HG03432 (cell line): ENCODE measurements around the gene F10.

Source experiments
- ATAC-seq: cut with Tn5 transposase; IDR thresholded peaks from one replicate; pipeline ENCODE4 v1.9.1; 2021; ENCODE audit warnings: mild to moderate bottlenecking, moderate library complexity; ENCODE audit not compliant: unreplicated experiment

The F10 gene

DNA sequence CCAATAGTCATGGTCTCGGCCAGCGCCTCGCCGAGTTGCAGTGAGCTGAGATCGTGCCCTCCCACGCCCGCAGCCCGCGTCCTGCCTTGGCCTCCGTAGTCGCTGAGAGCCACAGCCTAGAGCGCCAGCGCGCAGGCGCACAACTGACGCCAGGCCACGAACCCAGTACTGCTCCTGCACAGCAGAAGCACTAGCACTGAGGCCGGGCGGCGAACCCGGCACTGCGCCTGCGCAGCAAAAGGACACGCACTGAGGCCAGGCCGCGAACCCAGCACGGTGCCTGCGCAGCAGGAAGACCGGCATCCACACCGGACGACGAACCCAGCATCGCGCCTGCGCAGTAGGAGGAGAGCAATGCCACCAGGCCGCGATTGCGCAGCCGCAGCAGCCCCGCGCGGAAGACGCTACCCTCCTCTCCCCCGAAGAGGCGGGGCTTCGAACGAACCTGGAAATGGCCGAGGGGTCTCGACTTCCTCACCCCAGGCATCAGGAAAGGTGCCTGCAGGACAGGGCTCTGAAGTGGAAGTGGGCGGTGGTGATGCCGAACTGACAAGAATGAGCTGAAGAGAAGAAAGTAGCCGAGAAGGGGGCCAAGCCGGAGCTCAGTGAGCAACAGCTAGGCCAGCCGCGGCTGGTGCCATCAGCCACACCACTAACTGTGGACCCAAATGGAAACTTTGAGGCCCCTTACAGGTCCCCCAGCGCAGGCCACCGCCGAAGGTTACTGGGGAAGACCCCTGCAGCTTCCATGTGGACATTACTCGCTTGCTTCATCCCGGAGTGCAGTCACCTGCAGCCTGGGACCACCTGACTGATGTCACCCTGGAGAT, 7.5 kb downstream of the F10 start:
- ATAC-seq = no peak

DNA sequence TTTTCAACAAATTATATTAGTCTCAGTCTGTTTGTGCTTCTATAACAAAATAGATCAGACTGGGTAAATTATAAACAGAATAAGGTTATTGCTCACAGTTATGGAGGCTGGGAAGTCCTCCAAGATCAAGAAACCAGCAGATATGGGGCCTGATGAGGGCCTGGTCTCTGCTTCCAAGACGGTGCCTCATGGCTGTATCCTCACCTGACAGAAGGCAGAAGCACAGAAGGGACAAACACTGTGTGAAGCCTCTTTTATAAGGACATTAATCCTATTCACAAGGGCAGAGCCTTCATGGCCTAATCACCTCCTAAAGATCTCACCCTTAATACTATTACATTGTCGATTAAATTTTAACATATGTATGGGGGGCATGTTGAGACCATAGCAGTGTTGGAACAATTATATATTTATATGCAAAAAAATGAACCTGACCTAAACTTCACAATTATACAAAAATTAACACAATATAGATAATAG, 12.7 kb downstream of the F10 start:
- no peak for ATAC-seq

DNA sequence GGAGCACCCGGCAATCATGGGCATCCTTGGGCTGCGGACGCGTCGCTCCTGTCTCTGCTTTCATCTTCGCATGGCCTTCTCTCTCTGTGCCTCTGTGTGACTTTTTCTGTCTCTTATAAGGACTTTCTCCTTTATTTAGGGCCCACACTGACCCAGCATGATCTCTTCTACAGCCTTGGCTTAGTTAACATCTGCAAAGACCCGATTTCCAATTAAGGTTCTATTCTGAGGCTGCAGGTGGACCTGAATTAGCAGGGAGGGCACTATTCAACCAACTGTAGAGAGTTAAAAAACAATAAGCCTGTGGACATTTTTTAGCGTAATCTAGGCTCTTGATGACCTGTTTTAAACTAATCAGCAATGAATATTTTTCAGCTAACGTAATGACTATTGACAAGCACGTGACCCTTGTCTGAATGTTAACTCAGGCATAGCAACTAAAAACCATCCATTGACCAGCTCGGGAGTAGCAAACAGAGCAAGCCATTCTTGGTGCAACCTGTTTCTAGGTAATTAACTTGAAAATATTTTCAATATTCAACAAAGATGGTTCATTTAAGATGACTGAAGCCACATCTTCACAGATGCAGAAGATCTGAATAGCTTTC, 15.2 kb downstream of the F10 start:
- no peak for ATAC-seq

GRCh38 chr13:113138792-113139551, 16.4 kb downstream of the F10 start:
- no peak for ATAC-seq

DNA sequence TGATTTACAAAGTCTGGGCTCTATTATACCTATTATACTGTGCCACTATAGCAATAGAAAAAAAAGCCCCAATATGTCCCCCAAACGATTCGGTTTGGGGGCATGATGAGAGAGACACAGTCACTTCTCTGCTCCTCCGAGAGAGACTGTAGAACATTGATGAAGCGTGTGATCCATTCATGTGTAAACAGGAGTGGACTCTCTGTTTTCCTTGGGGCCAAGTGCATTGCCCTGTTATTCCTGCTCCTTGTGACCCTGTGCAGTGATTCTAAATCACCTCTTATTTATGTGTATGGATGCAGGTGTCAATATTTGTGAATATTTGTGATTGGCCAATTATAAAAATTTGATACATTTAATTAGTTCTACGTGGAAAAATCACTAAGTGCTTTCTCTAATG, 17.0 kb downstream of the F10 start:
- no peak for ATAC-seq

GRCh38 chr13:113140677-113141600, 18.3 kb downstream of the F10 start:
- ATAC-seq = no peak

DNA sequence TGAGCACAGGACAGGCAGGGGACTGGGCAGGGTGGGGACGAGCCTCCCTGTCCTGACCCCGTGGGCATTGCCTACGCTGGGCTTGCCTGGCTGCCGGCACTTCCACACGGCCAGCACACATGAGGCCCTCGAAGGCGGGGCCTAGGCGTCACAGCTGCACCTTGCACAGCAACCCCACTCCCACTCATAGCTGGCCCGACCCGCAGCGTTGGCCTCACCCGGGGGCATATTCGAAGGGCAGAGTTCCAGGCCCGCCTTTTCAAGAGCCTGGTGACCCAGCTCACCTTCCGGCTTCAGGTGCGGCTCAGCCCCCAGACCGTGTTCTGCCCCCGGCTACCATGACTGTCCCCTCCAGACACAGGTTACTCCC, 19.0 kb downstream of the F10 start:
- no peak for ATAC-seq

DNA sequence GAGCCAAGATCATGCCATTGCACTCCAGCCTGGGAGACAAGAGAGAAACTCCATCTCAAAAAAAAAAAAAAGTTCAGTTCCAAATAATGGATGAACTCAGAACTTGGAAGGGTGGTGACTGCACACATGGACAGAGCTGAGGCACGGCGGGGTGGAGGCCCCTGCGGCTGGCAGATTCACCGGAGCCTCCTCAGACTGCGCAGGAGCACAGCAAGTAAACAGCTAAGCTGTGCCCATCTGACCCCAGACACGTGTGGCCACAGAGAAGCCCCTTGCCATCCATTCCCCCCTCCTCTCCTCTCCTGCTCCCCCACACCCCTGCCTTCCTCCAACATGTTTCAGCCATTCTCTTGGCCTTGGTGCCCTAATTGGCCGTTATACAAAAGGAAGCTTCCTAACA, 20.3 kb downstream of the F10 start:
- no peak for ATAC-seq

- ATAC-seq = no peak
These were observed 21.1 kb downstream of the F10 start for GRCh38 chr13:113143466-113144254.

DNA sequence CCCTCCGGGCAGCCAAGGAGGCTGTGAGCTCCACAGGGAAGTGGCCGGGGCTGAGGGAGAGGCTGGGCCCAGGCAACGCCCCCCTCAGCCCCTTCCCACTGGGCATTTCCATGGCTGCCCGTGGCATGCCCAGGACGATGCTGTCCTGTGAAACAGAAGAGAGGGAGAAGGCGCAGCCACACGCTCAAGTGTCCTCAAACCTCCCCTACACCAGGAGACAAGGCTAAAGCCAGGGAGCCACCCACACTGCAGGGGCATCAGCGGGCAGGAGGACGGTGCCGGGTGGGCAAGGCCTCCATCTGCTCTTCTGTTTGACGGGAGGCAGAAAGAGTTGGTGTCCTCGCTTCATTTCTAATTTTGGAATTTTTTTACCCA, 21.6 kb downstream of the F10 start:
- ATAC-seq = no peak

DNA sequence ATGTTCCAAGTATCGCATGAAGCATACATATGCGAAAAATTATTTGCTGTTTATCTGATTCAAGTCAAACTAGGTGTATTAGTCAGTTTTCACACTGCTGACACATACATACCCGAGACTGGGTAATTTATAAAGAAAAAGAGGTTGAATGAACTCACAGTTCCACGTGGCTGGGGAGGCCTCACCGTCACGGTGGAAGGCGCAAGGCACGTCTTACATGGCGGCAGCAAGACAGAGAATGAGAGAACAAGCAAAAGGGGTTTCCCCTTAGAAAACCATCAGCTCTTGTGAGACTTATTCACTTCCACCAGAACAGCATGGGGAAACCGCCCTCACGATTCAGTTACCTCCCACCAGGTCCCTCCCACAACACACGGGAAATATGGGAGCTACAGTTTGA, 22.9 kb downstream of the F10 start:
- no peak for ATAC-seq

DNA sequence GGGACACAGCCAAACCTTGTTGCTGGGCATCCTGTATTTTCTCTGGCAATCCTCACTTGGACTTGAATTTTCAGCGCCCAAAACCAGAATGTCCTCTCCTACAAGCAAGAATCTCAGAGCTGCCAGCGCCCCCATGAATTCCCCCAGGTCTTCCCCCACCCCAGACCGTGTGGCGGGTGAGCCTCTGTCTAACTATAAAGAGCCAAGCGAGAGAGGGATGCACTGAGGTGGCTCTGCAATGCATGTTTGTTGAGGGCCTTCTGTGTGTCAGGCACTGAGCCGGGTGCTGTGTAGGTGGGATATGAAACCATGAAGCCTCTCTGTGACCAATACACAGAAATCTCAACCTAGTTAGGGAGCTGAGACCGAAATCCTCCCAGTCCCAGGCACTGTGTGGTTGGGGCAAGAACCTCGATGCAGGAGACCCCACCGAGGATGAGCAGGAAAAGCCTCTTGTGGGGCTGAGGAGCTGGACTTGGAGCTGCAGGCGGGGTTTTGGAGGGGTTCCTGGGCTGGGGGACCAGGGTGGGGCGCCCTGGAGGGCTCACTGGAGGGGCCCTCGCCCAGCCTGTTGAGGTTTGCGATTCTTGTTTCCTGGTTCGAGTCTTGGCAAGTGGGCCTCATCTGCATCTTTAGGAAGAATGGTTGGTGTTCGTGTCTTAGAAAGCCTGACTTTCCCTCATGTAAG, 23.5 kb downstream of the F10 start:
- no peak for ATAC-seq

DNA sequence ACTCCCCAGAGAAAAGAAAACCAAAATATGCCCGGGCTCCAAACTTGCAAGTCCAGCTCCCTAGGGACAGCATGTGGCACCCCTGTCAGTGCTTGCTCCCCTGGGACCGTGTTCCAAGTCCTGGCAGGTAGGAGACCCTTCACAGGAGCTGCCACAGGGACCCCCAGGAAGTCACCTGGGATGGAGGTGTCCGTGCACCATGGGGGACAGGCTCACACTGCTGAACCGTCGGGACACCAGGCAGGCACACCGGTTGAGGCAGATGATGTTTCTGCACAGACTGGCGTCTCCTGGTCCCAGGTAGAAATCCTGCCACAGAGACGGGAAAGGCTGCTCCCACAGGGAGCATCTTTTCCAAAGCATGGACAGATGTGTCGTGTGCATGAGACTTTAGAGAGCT, 24.2 kb downstream of the F10 start:
- ATAC-seq = no peak

DNA sequence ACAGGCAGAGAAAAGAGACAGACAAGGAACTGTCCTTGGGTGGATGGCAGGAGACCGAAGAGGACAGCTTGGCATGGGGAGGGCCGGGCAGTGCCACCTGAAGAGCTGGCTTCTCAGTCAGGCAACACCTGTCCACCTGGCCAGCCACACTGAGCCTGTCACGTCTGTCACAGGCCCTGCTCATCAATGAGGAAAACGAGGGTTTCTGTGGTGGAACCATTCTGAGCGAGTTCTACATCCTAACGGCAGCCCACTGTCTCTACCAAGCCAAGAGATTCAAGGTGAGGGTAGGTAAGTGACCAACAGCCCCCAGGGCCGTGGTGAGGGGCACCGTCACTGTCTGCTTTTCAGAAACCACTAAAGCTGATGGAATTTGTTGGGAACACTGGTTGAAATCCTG, 24.6 kb downstream of the F10 start:
- no peak for ATAC-seq

- ATAC-seq = no peak
These were observed 25.8 kb downstream of the F10 start for GRCh38 chr13:113148407-113148806.

DNA sequence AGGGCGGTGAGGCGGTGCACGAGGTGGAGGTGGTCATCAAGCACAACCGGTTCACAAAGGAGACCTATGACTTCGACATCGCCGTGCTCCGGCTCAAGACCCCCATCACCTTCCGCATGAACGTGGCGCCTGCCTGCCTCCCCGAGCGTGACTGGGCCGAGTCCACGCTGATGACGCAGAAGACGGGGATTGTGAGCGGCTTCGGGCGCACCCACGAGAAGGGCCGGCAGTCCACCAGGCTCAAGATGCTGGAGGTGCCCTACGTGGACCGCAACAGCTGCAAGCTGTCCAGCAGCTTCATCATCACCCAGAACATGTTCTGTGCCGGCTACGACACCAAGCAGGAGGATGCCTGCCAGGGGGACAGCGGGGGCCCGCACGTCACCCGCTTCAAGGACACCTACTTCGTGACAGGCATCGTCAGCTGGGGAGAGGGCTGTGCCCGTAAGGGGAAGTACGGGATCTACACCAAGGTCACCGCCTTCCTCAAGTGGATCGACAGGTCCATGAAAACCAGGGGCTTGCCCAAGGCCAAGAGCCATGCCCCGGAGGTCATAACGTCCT, 26.4 kb downstream of the F10 start:
- ATAC-seq = no peak

- ATAC-seq = no peak
These were observed 27.3 kb downstream of the F10 start for GRCh38 chr13:113149711-113150549.
